Skeletal muscle satellite cell (primary cell): Measurements from ENCODE around the gene ABCA1.

Experiments used
- H3K27me3 ChIP-seq: 2 replicates; pipeline ENCODE4 v1.7.0; 2013; ENCODE audit warnings: low read length; ENCODE audit not compliant: control insufficient read depth, insufficient read depth
- H3K36me3 ChIP-seq: 2 replicates; pipeline ENCODE4 v1.7.0; 2013; ENCODE audit warnings: mild to moderate bottlenecking, control low read depth, low read length; ENCODE audit not compliant: insufficient read depth
- H3K4me1 ChIP-seq: 2 replicates; pipeline ENCODE4 v1.7.0; 2013; ENCODE audit warnings: low read length; ENCODE audit not compliant: control insufficient read depth, insufficient read depth
- H3K4me2 ChIP-seq: 2 replicates; pipeline ENCODE4 v1.7.0; 2013; ENCODE audit warnings: mild to moderate bottlenecking, low read length
- H3K4me3 ChIP-seq: 2 replicates; pipeline ENCODE4 v1.7.0; 2013; ENCODE audit warnings: low read length
- H3K9ac ChIP-seq: 2 replicates; pipeline ENCODE4 v1.7.0; 2013; ENCODE audit warnings: mild to moderate bottlenecking, low read depth, low read length, moderate library complexity
- H3K9me3 ChIP-seq: replicated peaks from 2 replicates; pipeline ENCODE4 v1.7.0; 2013; ENCODE audit warnings: mild to moderate bottlenecking, control low read depth, low read length

ABCA1 gene

DNA sequence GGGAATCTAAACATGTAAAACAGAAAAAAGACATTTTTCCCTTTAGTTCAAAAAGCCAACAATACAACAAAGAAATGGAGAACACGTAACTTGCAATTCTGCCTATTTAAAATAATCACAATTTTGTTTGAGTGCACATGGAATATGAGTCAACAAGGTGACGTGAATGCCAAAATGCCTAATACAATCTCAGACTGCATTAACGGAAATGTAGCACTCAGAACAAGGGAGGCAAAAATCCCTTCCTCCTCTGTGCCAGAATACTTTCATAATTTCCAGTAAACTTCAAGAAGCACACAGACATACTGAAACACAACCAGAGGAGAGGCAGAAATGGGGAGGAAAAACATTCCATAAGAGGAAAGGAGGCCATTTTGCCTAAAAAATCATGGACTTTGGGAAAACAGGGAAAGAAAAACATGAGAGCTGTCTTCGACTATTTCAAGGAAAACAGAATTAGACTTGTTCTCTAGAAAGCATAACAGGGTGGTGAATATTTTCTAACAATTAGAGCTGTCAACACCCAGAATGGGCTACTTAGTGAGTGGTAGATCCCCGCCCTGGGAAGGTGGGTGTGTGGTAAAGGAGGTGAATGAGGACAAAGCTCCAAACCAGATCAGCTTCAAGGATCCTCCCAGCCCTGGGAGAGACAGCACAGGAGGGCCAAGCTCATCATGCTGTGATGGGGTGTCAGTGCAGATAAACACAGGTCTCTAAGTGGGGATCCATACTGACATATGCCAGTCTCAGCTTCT, 48.2 kb downstream of the ABCA1 start:
- Histone ChIP-seq H3K4me2 (peak overlapping the region; percentile 29), H3K36me3 (no peaks in the 10 kb centered on the region), H3K9me3 (no peaks in the 10 kb centered on the region), H3K4me1 (peaks cover 11% of the 10 kb centered on the region), H3K9ac (peak overlapping the region; percentile 24), H3K27me3 (no peaks in the 10 kb centered on the region), H3K4me3 (no peak overlapping the region)

DNA sequence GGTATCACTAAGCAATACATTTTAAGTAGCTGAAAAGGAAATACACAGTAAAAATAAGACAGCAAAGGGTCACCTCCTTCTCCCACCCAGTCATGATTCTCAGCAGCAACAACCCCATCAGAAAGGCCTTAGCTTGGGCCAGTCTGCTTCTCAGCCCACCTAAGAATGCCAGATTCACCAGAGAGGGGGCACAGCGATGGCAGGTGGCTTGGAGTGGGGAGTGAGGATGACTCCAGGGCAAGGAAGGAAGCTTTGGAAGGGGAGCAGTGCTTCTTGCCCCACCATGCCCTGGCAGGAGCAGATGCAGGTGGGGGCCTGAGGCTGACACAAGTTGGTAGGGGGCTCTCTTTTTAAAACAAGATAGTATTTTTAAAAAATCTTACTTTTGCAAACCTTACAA, 51.4 kb downstream of the ABCA1 start:
- no peaks in the 10 kb centered on the region for H3K36me3 ChIP-seq

DNA sequence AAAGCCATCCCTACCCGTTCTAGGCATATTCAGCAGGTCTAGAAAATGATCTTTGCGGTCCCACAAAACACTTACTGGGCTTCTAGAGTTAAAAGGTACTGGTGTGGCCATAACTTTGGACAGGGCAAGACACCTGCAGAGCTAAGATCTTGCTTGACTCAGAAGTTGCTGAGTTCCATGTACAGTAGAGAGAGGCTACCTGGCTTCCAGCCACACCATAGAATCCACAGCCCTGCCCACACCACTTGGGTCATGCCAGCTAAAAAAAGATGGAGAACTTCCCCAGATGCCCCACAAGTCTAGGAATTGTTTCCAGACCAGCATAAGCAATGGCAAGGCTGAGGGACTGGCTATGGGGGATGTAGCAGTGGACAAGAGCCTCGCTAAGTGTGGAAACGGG, 52.1 kb downstream of the ABCA1 start:
- Histone ChIP-seq H3K36me3 (no peaks in the 10 kb centered on the region), H3K27me3 (no peaks in the 10 kb centered on the region), H3K4me3 (no peak overlapping the region), H3K9ac (no peak overlapping the region), H3K4me2 (no peak overlapping the region), H3K4me1 (peaks cover 44% of the 10 kb centered on the region), H3K9me3 (no peaks in the 10 kb centered on the region)

More for the DNA sequence above, 51.4 kb downstream of the ABCA1 start:
- Histone ChIP-seq H3K4me1 (peaks cover 37% of the 10 kb centered on the region), H3K9me3 (no peaks in the 10 kb centered on the region), H3K4me3 (no peak overlapping the region), H3K9ac (no peak overlapping the region), H3K4me2 (no peak overlapping the region), H3K27me3 (no peaks in the 10 kb centered on the region)

DNA sequence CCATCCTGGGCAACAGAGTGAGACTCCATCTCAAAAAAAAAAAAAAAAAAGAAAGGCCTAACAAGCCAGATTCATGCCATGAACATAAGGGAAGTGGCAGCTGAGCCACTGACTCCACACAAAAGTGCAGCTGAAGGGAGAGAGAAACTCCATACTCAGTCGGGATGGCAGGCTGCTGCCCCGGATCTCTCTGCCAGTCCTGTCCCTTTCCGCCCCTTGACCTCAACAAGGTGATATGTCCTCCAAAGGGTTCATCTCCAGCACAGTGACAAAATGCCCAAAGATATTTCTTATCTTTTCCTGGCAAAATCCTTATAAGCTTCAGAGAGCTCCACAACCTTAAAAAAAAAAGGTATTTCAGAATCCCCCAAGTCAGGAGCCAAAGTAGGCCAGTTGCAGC, 52.6 kb downstream of the ABCA1 start:
- H3K4me1 ChIP-seq, result peaks cover 46% of the 10 kb centered on the region
- no peak overlapping the region for H3K4me2 ChIP-seq
- no peaks in the 10 kb centered on the region for H3K36me3 ChIP-seq
- no peaks in the 10 kb centered on the region for H3K9me3 ChIP-seq
- H3K27me3 ChIP-seq, result no peaks in the 10 kb centered on the region
- H3K4me3 ChIP-seq, result no peak overlapping the region
- no peak overlapping the region for H3K9ac ChIP-seq

DNA sequence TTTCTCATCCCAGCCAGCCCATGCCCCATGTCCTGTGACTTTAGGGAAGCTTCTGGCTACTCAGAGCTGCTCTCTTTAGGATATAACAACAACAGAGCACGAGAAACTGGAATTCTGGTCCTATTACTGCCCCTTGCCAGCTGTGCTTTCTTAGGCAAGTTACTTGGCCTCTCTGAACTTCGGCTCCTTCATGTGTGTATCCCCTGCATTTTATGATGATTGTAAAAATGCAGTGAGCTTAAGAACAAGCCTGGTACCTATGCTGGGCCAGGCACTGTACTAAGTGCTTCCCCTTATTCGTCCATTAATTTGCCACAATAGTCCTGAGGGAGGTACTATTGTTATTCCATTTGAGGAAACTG, 54.5 kb downstream of the ABCA1 start:
- Histone ChIP-seq H3K9me3 (no peaks in the 10 kb centered on the region), H3K9ac (peak overlapping the region; percentile 80), H3K36me3 (no peaks in the 10 kb centered on the region), H3K4me1 (peaks cover 53% of the 10 kb centered on the region), H3K4me2 (peak overlapping the region; percentile 62), H3K27me3 (no peaks in the 10 kb centered on the region), H3K4me3 (peak overlapping the region; percentile 16)

DNA sequence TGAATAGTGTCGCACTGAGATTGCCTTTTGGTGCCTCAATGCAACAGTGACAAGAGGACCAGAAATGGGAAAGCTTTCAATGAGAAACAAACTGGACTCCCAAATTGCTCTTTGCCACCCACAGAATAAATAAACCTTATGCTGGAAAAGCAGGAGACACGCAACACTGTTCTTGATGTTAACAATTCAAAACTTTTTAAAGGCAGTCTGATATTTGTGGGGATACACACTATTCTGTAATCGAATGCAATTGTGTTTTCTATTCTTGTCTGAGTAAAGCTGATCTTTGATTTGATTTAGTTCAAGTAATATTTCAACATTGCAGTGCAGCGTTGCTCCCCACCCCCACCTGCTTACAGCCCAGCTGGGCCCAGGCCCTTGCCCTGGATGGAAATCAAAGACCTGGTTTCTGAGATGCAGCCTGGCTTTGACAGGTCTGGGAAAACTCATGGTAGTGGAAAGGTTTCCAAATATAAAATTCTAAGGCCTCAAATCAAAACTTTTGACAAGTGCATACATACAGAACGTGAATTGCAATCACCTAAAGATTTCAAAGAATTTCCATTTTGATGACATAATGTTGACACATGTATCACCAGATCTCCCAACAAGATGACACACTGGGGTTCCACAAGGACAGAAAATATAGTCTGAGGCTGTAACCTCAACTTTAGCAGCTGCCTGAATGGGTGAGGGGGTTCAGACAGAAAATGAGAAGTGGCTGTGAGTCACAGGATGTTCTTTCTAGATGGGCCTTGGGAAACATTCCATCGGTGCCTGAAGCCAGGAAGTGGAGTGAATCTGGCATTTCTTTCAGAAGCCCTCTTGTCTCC, 55.1 kb downstream of the ABCA1 start:
- peaks cover 56% of the 10 kb centered on the region for H3K4me1 ChIP-seq
- H3K4me3 ChIP-seq, result peak overlapping the region; percentile 16
- no peaks in the 10 kb centered on the region for H3K36me3 ChIP-seq
- H3K4me2 ChIP-seq, result peak overlapping the region; percentile 62
- no peaks in the 10 kb centered on the region for H3K9me3 ChIP-seq
- H3K9ac ChIP-seq, result peak overlapping the region; percentile 80
- H3K27me3 ChIP-seq, result no peaks in the 10 kb centered on the region

DNA sequence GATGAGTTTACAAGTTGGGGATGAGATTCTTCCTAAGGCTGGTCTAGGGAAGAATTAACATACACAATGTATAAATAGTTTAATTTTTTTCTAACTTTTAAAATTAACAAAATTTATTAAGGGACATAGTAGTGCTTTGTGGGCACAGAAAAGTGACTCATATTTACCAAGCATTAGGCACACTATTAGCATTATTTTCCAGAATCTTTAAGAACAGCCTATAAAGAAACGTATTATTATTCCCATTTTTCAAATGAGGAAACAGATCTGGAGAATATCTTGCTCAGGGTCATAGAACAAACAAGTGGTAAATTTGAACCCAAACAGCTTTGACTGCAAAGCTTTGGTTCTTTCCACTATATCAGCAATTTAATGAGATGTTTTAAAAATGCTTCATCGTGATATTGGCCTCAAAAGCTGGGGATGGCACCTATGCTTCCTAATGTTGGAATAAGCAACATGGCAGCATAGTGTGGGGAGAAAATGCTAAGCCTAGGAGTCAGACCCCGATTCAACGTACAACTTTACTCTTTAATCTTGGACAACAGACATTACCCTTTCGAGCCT, 55.9 kb downstream of the ABCA1 start:
- Histone ChIP-seq H3K4me1 (peaks cover 56% of the 10 kb centered on the region), H3K9me3 (no peaks in the 10 kb centered on the region), H3K36me3 (no peaks in the 10 kb centered on the region), H3K27me3 (no peaks in the 10 kb centered on the region), H3K4me2 (no peak overlapping the region), H3K4me3 (no peak overlapping the region), H3K9ac (peak overlapping the region; percentile 56)

DNA sequence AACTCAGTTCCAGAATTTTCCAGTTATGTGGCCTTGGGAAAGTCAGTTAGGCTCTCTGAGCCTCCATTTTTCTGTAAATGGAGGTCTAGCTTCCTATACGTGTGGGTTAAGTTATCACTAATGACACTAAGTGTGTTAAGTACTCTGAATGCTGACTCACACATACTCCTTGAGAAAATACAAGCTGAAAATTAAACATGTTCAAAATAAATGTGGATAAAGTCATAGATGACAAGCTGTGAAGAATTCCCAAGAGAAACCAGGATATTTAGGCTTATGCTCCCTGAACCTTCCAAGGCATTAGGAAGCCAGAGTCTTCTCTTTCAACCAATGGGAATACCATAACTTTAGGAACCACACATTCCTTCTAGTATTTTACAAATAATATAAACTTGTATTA, 58.1 kb downstream of the ABCA1 start:
- no peak overlapping the region for H3K4me2 ChIP-seq
- peak overlapping the region; percentile 3 for H3K9ac ChIP-seq
- peaks cover 69% of the 10 kb centered on the region for H3K4me1 ChIP-seq
- no peaks in the 10 kb centered on the region for H3K36me3 ChIP-seq
- H3K27me3 ChIP-seq, result no peaks in the 10 kb centered on the region
- no peak overlapping the region for H3K4me3 ChIP-seq
- no peaks in the 10 kb centered on the region for H3K9me3 ChIP-seq

DNA sequence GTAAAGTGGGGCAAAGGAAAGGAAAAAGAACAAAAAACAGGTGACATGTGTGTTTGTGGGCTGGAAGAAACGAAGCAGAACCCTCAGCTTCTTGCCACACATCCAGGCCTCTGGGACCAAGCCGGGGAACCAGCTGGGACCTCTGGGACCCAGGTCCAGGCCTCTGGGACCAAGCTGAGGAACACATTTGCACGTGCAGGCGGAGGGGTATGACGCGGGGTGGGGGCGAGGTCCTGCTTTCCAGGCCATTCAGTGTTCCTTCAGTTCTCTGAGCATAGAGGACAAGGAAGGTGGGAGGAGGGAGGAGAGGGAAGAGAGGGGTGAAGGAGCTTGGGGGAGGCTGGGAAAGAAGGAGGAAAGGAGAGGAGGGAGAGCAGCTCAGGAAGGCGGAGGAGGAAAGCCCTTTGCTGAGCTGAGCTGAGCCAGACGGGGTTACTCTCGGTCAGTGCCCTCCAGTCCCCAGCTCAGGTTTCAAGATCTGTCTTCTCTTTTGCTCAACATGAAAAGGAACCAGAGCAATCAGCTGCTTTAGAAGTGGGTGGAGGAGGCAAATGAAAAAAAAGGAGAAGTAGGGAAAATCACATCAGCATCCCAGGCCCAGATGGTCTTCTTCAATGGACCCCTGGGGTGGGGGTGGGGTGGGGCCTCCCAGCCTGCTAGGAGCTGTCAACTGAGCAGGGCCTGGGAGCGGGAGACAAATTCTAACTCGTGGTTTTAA, 59.1 kb downstream of the ABCA1 start:
- Histone ChIP-seq H3K4me1 (peaks cover 75% of the 10 kb centered on the region), H3K27me3 (no peaks in the 10 kb centered on the region), H3K9me3 (no peaks in the 10 kb centered on the region), H3K4me2 (peak overlapping the region; percentile 21), H3K4me3 (no peak overlapping the region), H3K36me3 (no peaks in the 10 kb centered on the region), H3K9ac (peak overlapping the region; percentile 44)

DNA sequence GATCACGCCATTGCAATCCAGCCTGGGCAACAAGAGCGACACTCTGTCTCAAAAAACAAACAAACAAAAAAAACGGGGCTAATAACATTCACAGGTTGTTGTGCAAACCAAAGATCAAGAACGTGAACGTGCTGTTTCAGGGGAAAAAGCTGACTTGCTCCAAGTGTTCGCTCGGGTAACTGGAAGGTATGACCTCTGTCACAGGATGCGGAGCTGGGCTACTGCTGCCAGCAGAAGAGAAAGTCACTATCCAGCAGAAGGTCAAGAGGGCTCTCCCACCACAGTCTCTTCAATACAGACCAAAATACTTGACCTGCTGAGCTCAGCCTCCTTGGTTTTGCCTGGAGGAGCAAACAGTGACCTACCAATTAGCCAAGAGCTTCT, 59.7 kb downstream of the ABCA1 start:
- H3K27me3 ChIP-seq, result no peaks in the 10 kb centered on the region
- no peaks in the 10 kb centered on the region for H3K36me3 ChIP-seq
- H3K4me2 ChIP-seq, result no peak overlapping the region
- peaks cover 75% of the 10 kb centered on the region for H3K4me1 ChIP-seq
- H3K9me3 ChIP-seq, result no peaks in the 10 kb centered on the region
- peak overlapping the region; percentile 44 for H3K9ac ChIP-seq
- no peak overlapping the region for H3K4me3 ChIP-seq

DNA sequence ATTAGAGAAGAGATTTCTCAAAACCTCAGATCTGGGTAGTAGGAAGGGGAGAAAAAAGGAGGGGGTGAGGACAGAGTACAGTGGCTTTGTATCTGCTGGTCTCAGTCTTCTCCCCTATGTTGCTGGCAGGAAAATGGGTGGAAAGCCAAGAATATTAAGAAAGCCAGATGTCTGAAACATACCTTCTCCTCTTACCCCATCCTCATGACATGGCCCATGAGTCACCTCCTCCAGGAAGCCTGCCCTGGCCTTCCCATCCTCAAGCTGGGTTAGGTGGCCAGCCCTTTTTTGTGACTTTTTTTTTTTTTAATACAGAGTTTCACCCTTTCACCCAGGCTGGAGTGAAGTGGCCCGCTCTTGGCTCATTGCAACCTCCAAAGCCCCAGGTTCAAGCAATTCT, 61.8 kb downstream of the ABCA1 start:
- H3K4me3 ChIP-seq, result no peak overlapping the region
- H3K36me3 ChIP-seq, result no peaks in the 10 kb centered on the region
- no peaks in the 10 kb centered on the region for H3K27me3 ChIP-seq
- H3K9ac ChIP-seq, result no peak overlapping the region
- no peaks in the 10 kb centered on the region for H3K9me3 ChIP-seq
- H3K4me2 ChIP-seq, result no peak overlapping the region
- H3K4me1 ChIP-seq, result peaks cover 58% of the 10 kb centered on the region
